K562 (cell line): ENCODE data around the gene NOX5. TPM values are rescaled to one million over a fixed set of nuclear protein-coding genes. Genes with fewer than 3 reads are reported as not detected.

Experiments used
- ATF7 ChIP-seq: fragments of 450-650 bp; IDR thresholded peaks from 2 replicates; pipeline ENCODE4 v1.7.1; 2014; ENCODE audit warnings: mild to moderate bottlenecking, moderate library complexity
- CCAR2 ChIP-seq: fragments of 200-400 bp; formaldehyde crosslinking; IDR thresholded peaks from 2 replicates; pipeline ENCODE4 v1.6.1; 2017; ENCODE audit warnings: mild to moderate bottlenecking, low read depth, low read length
- EWSR1 ChIP-seq: fragments of 450-650 bp; IDR thresholded peaks from 2 replicates; pipeline ENCODE4 v1.6.1; 2018; ENCODE audit warnings: borderline replicate concordance, mild to moderate bottlenecking, low read depth, moderate library complexity; ENCODE audit not compliant: partially characterized antibody
- JUND ChIP-seq, 2 experiments: IDR thresholded peaks; 2 replicates in 1 of 2; 3 replicates in 1 of 2; pipeline ENCODE4 v1.6.1; 2011; ENCODE audit warnings: borderline replicate concordance in 2 of 2, low read depth in 2 of 2, low read length in 2 of 2, improper control_type of control experiment in 1 of 2, missing biosample characterization in 1 of 2, missing genetic modification characterization in 1 of 2, missing genetic modification reagents in 1 of 2
- MYBL2 ChIP-seq, 2 experiments: fragments of 450-650 bp in 1 of 2; sonication (generic) in 1 of 2; formaldehyde crosslinking in 1 of 2; IDR thresholded peaks; 2 replicates each; pipeline versions ENCODE4 v1.6.1 to v1.8.1; 2017 to 2022; ENCODE audit warnings: borderline replicate concordance in 1 of 2, inconsistent platforms in 1 of 2, low read depth in 1 of 2, mild to moderate bottlenecking in 1 of 2, missing genetic modification reagents in 1 of 2, moderate library complexity in 1 of 2
- NFATC3 ChIP-seq: fragments of 450-650 bp; IDR thresholded peaks from 2 replicates; pipeline ENCODE4 v1.6.1; 2017; ENCODE audit warnings: mild to moderate bottlenecking
- POLR3A ChIP-seq: IDR thresholded peaks from 2 replicates; pipeline ENCODE4 v1.6.1; 2011; ENCODE audit warnings: borderline replicate concordance, mild to moderate bottlenecking, moderate library complexity; ENCODE audit not compliant: insufficient read length, insufficient read depth; ENCODE audit errors: extremely low read depth
- RFX7 ChIP-seq: fragments of 250-450 bp; sonication (Bioruptor Pico); IDR thresholded peaks from 2 replicates; pipeline ENCODE4 v1.5.1; 2021; ENCODE audit warnings: mild to moderate bottlenecking
- TAF1 ChIP-seq: IDR thresholded peaks from 2 replicates; pipeline ENCODE4 v1.6.1; 2011; ENCODE audit warnings: mild to moderate bottlenecking, low read length, moderate library complexity; ENCODE audit not compliant: insufficient read depth, control insufficient read depth, severe bottlenecking; ENCODE audit errors: extremely low read depth
- ZKSCAN1 ChIP-seq: fragments of 150-350 bp; IDR thresholded peaks from 2 replicates; pipeline ENCODE4 v1.6.1; 2016; ENCODE audit warnings: low read depth, low read length
- polyA plus RNA-seq, 8 experiments: library from polyadenylated mRNA; depleted of rRNA in 4 of 8; stranded (reverse) in 5 of 8; unstranded in 3 of 8; fragments of >200 nt; fragmentation: Nextera tagmentation in 2 of 8; fragmentation: Illumina TruSeq in 1 of 8; extraction: Ambion mirVana in 2 of 8; extraction: Trizol in 1 of 8; gene quantifications; 2 replicates each; pipeline versions ENCODE4 v1.2.1 to v1.2.3, GENCODE V29; 2011 to 2014; ENCODE audit warnings: inconsistent platforms in 1 of 8, missing spikeins in 1 of 8
- total RNA-seq, 7 experiments: library from RNA; depleted of rRNA in 6 of 7; stranded (reverse); fragments of >200 nt in 6 of 7; fragmentation: Illumina TruSeq in 2 of 7; extraction: Trizol in 2 of 7; gene quantifications; 2 replicates each; pipeline versions ENCODE4 v1.2.1 to v1.2.3, GENCODE V29; 2011 to 2021; ENCODE audit warnings: low replicate concordance in 1 of 7
- TF ChIP-seq, protein P1 (sequence below): fragments of 450-650 bp; formaldehyde crosslinking; IDR thresholded peaks from 2 replicates; pipeline ENCODE4 v1.4.0; 2022; ENCODE audit warnings: mild to moderate bottlenecking, moderate library complexity
- TF ChIP-seq, protein P2 (sequence below): fragments of 250-450 bp; sonication (Bioruptor Pico); IDR thresholded peaks from 2 replicates; pipeline ENCODE4 v1.5.0; 2020; ENCODE audit warnings: mild to moderate bottlenecking, borderline replicate concordance
- TF ChIP-seq, protein P3 (sequence below), 3 experiments: IDR thresholded peaks in 2 of 3; conservative IDR thresholded peaks in 1 of 3; 2 replicates each; pipeline ENCODE4 v1.5.1; 2011 to 2012; ENCODE audit warnings: low read length in 3 of 3, mild to moderate bottlenecking in 3 of 3, control low read depth in 2 of 3, improper control_type of control experiment in 1 of 3, inconsistent platforms in 1 of 3, low read depth in 1 of 3, mixed read lengths in 1 of 3, moderate library complexity in 1 of 3; ENCODE audit not compliant: insufficient read depth in 2 of 3
- TF ChIP-seq, protein P4 (sequence below), 2 experiments: fragments of 450-650 bp; IDR thresholded peaks; 2 replicates each; pipeline ENCODE4 v1.6.1; 2018; ENCODE audit warnings: mild to moderate bottlenecking in 2 of 2, low read depth in 1 of 2; ENCODE audit not compliant: partially characterized antibody in 2 of 2
- TF ChIP-seq, protein P5 (sequence below): fragments of 450-650 bp; IDR thresholded peaks from 2 replicates; pipeline ENCODE4 v1.6.1; 2017; ENCODE audit warnings: antibody characterized with exemption

Gene NOX5
- total and polyA plus RNA-seq, 9 of the 15 experiments (the other 6 are each of a cell fraction or from before 2014, with no cell fraction given) = 0.01 TPM; not detected in 8

DNA sequence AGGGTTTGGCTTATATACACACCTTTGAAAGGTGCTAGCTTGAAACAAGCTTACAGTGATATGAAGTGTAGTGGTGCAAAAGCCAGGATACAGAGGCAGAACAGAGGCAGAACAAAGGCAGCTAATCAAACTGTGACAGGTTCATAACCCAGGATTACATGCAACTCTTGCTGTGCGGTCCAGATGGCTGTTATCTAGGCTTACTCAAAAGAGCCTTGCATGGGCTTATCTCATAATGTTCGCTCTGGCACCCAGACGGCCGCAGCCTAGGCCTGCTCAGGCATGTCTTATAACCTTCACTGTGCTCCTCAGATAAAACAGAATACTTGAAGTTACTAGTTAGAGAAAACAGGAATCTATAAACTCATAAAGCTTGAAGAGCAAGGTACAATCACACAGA lies 22.8 kb upstream of the NOX5 start (continued):
- TF ChIP-seq MYBL2 (IDR thresholded peaks at IDR 0.05; ENCODE audit: low read depth) = no peak
- TF ChIP-seq MYBL2 (CRISPR knock-in tag; IDR thresholded peaks at IDR 0.05; ENCODE audit: borderline replicate concordance) = no peak
- no peak for TF ChIP-seq NFATC3
- peak; percentile 76 for TF ChIP-seq JUND (IDR thresholded peaks at IDR 0.05; ENCODE audit: borderline replicate concordance, low read depth, low read length)
- TF ChIP-seq JUND (tag; IDR thresholded peaks at IDR 0.05; ENCODE audit: borderline replicate concordance, low read depth, low read length) = no peak; the same call in 2 of the 3 replicates
- TF ChIP-seq, protein P1, sequence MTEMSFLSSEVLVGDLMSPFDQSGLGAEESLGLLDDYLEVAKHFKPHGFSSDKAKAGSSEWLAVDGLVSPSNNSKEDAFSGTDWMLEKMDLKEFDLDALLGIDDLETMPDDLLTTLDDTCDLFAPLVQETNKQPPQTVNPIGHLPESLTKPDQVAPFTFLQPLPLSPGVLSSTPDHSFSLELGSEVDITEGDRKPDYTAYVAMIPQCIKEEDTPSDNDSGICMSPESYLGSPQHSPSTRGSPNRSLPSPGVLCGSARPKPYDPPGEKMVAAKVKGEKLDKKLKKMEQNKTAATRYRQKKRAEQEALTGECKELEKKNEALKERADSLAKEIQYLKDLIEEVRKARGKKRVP = peak; percentile 80
- peak; percentile 81 for TF ChIP-seq ATF7
- TF ChIP-seq, protein P2, sequence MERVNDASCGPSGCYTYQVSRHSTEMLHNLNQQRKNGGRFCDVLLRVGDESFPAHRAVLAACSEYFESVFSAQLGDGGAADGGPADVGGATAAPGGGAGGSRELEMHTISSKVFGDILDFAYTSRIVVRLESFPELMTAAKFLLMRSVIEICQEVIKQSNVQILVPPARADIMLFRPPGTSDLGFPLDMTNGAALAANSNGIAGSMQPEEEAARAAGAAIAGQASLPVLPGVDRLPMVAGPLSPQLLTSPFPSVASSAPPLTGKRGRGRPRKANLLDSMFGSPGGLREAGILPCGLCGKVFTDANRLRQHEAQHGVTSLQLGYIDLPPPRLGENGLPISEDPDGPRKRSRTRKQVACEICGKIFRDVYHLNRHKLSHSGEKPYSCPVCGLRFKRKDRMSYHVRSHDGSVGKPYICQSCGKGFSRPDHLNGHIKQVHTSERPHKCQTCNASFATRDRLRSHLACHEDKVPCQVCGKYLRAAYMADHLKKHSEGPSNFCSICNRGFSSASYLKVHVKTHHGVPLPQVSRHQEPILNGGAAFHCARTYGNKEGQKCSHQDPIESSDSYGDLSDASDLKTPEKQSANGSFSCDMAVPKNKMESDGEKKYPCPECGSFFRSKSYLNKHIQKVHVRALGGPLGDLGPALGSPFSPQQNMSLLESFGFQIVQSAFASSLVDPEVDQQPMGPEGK (CRISPR knock-in tag) = no peak
- TF ChIP-seq, protein P3, sequence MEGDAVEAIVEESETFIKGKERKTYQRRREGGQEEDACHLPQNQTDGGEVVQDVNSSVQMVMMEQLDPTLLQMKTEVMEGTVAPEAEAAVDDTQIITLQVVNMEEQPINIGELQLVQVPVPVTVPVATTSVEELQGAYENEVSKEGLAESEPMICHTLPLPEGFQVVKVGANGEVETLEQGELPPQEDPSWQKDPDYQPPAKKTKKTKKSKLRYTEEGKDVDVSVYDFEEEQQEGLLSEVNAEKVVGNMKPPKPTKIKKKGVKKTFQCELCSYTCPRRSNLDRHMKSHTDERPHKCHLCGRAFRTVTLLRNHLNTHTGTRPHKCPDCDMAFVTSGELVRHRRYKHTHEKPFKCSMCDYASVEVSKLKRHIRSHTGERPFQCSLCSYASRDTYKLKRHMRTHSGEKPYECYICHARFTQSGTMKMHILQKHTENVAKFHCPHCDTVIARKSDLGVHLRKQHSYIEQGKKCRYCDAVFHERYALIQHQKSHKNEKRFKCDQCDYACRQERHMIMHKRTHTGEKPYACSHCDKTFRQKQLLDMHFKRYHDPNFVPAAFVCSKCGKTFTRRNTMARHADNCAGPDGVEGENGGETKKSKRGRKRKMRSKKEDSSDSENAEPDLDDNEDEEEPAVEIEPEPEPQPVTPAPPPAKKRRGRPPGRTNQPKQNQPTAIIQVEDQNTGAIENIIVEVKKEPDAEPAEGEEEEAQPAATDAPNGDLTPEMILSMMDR (IDR thresholded peaks at IDR 0.05 in 2 of 3, conservative IDR thresholded peaks at IDR 0.05 in 1 of 3; ENCODE audit: insufficient read depth in 2 of 3, low read depth in 1 of 3, low read length in 3 of 3) = no peak
- TF ChIP-seq, protein P4, sequence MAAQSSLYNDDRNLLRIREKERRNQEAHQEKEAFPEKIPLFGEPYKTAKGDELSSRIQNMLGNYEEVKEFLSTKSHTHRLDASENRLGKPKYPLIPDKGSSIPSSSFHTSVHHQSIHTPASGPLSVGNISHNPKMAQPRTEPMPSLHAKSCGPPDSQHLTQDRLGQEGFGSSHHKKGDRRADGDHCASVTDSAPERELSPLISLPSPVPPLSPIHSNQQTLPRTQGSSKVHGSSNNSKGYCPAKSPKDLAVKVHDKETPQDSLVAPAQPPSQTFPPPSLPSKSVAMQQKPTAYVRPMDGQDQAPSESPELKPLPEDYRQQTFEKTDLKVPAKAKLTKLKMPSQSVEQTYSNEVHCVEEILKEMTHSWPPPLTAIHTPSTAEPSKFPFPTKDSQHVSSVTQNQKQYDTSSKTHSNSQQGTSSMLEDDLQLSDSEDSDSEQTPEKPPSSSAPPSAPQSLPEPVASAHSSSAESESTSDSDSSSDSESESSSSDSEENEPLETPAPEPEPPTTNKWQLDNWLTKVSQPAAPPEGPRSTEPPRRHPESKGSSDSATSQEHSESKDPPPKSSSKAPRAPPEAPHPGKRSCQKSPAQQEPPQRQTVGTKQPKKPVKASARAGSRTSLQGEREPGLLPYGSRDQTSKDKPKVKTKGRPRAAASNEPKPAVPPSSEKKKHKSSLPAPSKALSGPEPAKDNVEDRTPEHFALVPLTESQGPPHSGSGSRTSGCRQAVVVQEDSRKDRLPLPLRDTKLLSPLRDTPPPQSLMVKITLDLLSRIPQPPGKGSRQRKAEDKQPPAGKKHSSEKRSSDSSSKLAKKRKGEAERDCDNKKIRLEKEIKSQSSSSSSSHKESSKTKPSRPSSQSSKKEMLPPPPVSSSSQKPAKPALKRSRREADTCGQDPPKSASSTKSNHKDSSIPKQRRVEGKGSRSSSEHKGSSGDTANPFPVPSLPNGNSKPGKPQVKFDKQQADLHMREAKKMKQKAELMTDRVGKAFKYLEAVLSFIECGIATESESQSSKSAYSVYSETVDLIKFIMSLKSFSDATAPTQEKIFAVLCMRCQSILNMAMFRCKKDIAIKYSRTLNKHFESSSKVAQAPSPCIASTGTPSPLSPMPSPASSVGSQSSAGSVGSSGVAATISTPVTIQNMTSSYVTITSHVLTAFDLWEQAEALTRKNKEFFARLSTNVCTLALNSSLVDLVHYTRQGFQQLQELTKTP (IDR thresholded peaks at IDR 0.05; ENCODE audit: low read depth in 1 of 2, partially characterized antibody in 2 of 2) = peak in 1 of 2 experiments; percentile 91
- TF ChIP-seq TAF1 = peak; percentile 58
- TF ChIP-seq POLR3A = no peak
- TF ChIP-seq, protein P5, sequence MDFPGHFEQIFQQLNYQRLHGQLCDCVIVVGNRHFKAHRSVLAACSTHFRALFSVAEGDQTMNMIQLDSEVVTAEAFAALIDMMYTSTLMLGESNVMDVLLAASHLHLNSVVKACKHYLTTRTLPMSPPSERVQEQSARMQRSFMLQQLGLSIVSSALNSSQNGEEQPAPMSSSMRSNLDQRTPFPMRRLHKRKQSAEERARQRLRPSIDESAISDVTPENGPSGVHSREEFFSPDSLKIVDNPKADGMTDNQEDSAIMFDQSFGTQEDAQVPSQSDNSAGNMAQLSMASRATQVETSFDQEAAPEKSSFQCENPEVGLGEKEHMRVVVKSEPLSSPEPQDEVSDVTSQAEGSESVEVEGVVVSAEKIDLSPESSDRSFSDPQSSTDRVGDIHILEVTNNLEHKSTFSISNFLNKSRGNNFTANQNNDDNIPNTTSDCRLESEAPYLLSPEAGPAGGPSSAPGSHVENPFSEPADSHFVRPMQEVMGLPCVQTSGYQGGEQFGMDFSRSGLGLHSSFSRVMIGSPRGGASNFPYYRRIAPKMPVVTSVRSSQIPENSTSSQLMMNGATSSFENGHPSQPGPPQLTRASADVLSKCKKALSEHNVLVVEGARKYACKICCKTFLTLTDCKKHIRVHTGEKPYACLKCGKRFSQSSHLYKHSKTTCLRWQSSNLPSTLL = no peak
- no peak for TF ChIP-seq CCAR2
- TF ChIP-seq EWSR1 = no peak
- TF ChIP-seq ZKSCAN1 = no peak
- TF ChIP-seq RFX7 = 0 out of 2 replicates have a peak, but pooled peaks have one; percentile 49
